Body of pancreas (tissue), 4 donors: ENCODE measurements around the gene RFPL4A. TPM values are rescaled to one million over a fixed set of nuclear protein-coding genes. Genes with fewer than 3 reads are reported as not detected.
"Not testable (repeated sequence)": the region's sequence is repeated elsewhere in the genome, so short reads cannot be mapped to it uniquely, and the experiment has no call there.

ENCODE experiments used
- ATAC-seq: fragments of 150-250 bp; one replicate; pipeline ENCODE4 v1.9.1; 2016
- DNase-seq, 4 donors: peaks; one replicate each; pipeline ENCODE4 v3.0.0-alpha.2; 2019
- H3K27ac ChIP-seq, 4 donors: fragments of 200-600 bp; sonication (generic); 1 replicate in 3 of 4; 2 replicates in 1 of 4; pipeline versions ENCODE4 v1.5.1 to v1.6.1; 2016 to 2019; ENCODE audit warnings: mild to moderate bottlenecking in 1 of 4, mixed read lengths in 1 of 4, moderate library complexity in 1 of 4
- H3K27me3 ChIP-seq, 2 donors: fragments of 200-600 bp; sonication (generic); one replicate each; pipeline ENCODE4 v1.6.0; 2016; ENCODE audit warnings: mild to moderate bottlenecking in 1 of 2
- H3K36me3 ChIP-seq, 2 donors: fragments of 200-600 bp; sonication (generic); replicated peaks in 1 of 2; 2 replicates each; pipeline ENCODE4 v1.5.1; 2016; ENCODE audit warnings: low read depth in 2 of 2; ENCODE audit not compliant: insufficient read depth in 1 of 2
- H3K4me1 ChIP-seq: fragments of 200-600 bp; sonication (generic); one replicate; pipeline ENCODE4 v1.6.0; 2016
- H3K4me3 ChIP-seq, 2 donors: fragments of 200-600 bp; sonication (generic); 1 replicate in 1 of 2; 2 replicates in 1 of 2; pipeline ENCODE4 v1.5.1; 2016 to 2019
- H3K9me3 ChIP-seq, 3 donors: fragments of 200-600 bp; sonication (generic); 1 replicate in 2 of 3; 2 replicates in 1 of 3; pipeline ENCODE4 v1.5.1; 2016
- CTCF ChIP-seq, 7 experiments: fragments of 450-650 bp in 4 of 7; fragments of 200-600 bp in 3 of 7; sonication (generic) in 3 of 7; IDR thresholded peaks; one replicate each; pipeline ENCODE4 v1.5.1; 2016 to 2019; ENCODE audit warnings: antibody characterized with exemption in 7 of 7
- POLR2A ChIP-seq, 3 donors: fragments of 450-650 bp; IDR thresholded peaks; one replicate each; pipeline ENCODE4 v1.6.1; 2016; ENCODE audit warnings: antibody characterized with exemption in 3 of 3, mild to moderate bottlenecking in 2 of 3
- WGBS, 2 donors: methylation state at CpG; one replicate each; pipeline ENCODE4 v1.1.5; 2017; 5-methylcytosine and 5-hydroxymethylcytosine counted together
- intact Hi-C: fragments of 100-400 bp; cut with DNase I; formaldehyde crosslinking; loops from one replicate; pipeline ENCODE4 v1.15.1; 2023
- total RNA-seq, 2 donors: library from RNA; depleted of rRNA; stranded (reverse); fragments of >200 nt; gene quantifications; one replicate each; pipeline ENCODE4 v1.1.0, GENCODE V29; 2016

Gene RFPL4A
- total RNA-seq, 2 donors from 2014 or later, result not detected

DNA sequence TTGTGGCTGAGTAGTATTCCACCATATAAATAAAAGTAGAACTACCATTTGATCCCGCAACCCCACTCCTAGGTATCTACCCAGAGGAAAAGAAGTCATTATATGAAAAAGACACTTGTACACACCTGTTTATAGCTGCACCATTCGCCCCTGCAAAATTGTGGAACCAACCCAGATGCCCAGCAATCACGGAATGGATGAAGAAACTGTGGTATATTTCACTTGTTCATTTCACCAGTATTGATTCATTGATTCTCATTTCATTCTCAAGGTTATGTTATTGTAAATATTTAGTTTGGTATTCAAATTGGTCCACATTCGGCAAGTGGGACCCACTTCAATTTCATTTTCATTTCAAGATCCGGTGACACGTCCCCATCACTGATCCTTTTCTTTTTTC lies 8.2 kb upstream of the RFPL4A start:
- ATAC-seq (no peak), DNase-seq (no peak)
- WGBS, 2 donors, result 62 to 73% methylated on average over 6 of the region's 6 CpGs
- Histone ChIP-seq H3K9me3 (no peaks in the 10 kb centered on the region), H3K27me3 (no peaks in the 10 kb centered on the region), H3K36me3 (no peaks in the 10 kb centered on the region), H3K4me1 (peaks cover 27% of the 10 kb centered on the region), H3K27ac (no peak overlapping the region), H3K4me3 (no peak overlapping the region)
- intact Hi-C loops, result no loop called here
- no peak for TF ChIP-seq POLR2A (IDR thresholded peaks at IDR 0.05)
- TF ChIP-seq CTCF (IDR thresholded peaks at IDR 0.05), result no peak

- H3K36me3 ChIP-seq, result no peaks in the 10 kb centered on the region
- ATAC-seq (peak; percentile 100), DNase-seq (peak; percentile 83 to 94 (median 91))
- peaks cover 27% of the 10 kb centered on the region for H3K4me1 ChIP-seq
- WGBS, 2 donors, result 7 to 19% methylated on average over 3 of the region's 3 CpGs
- H3K9me3 ChIP-seq, result no peaks in the 10 kb centered on the region
- H3K4me3 ChIP-seq, result no peak overlapping the region
- intact Hi-C loops, result no loop called here
- H3K27ac ChIP-seq, result peak overlapping the region in 2 of 4 donors; percentile 24 to 53
- no peaks in the 10 kb centered on the region for H3K27me3 ChIP-seq
- TF ChIP-seq CTCF (IDR thresholded peaks at IDR 0.05), result no peak
- no peak for TF ChIP-seq POLR2A (IDR thresholded peaks at IDR 0.05)
Measured at GRCh38 chr19:55753401-55753800, 5.5 kb upstream of the RFPL4A start.

GRCh38 chr19:55756808-55757207 lies 2.1 kb upstream of the RFPL4A start:
- peaks cover 27% of the 10 kb centered on the region for H3K4me1 ChIP-seq
- H3K36me3 ChIP-seq, H3K9me3 ChIP-seq, intact Hi-C loops, DNase-seq, H3K27me3 ChIP-seq, ATAC-seq, H3K4me3 ChIP-seq, H3K27ac ChIP-seq: not testable (repeated sequence)
- 79 to 85% methylated on average over 4 of the region's 4 CpGs for WGBS, 2 donors

GRCh38 chr19:55766466-55766865 lies 7.6 kb downstream of the RFPL4A start:
- Histone ChIP-seq H3K27ac (no peak overlapping the region), H3K36me3 (no peaks in the 10 kb centered on the region), H3K4me1 (no peaks in the 10 kb centered on the region), H3K27me3 (peaks cover 0 to 5% of the 10 kb centered on the region in 2 donors), H3K9me3 (no peaks in the 10 kb centered on the region), H3K4me3 (no peak overlapping the region)
- no peak for TF ChIP-seq POLR2A (IDR thresholded peaks at IDR 0.05)
- no peak for TF ChIP-seq CTCF (IDR thresholded peaks at IDR 0.05)
- intact Hi-C loops, result no loop called here
- ATAC-seq, result no peak
- 38 to 46% methylated on average over 7 of the region's 7 CpGs for WGBS, 2 donors
- no peak for DNase-seq

DNA sequence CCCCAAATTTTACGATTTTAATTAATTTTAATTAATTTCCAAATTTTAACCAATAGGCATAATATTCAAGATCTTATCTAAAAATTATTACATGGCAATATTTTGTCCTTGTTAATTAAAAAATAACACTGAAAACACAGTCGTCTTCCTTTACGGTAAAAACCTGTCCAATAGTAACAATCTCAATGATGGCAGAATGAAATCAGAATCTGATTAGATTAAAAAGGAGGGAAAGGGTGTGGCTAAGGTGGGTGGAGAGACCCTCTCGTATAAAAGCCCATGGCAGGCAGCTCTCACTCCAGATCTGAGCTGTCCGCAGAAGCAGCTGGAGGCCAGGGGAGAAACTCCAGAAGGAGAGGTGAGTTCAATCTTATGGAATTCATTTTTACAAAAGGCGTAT lies 9.9 kb downstream of the RFPL4A start, which contains the start of gene RFPL4AL1:
Gene RFPL4AL1, plus strand, starts transcription at position 301 of the 400 bp plus-strand sequence. CDS start 2,687 bp downstream, outside the sequence.
- WGBS, 2 donors, result 77 to 81% methylated on average over 5 to 6 of the region's 6 CpGs
- H3K4me3 ChIP-seq, intact Hi-C loops, ATAC-seq, H3K27ac ChIP-seq, H3K27me3 ChIP-seq, DNase-seq, H3K36me3 ChIP-seq, H3K4me1 ChIP-seq, H3K9me3 ChIP-seq: not testable (repeated sequence)

- H3K9me3 ChIP-seq, H3K4me1 ChIP-seq, DNase-seq, ATAC-seq, H3K27ac ChIP-seq, intact Hi-C loops, H3K27me3 ChIP-seq, H3K36me3 ChIP-seq, H3K4me3 ChIP-seq: not testable (repeated sequence)
- 26 to 39% methylated on average over 2 to 3 of the region's 3 CpGs for WGBS, 2 donors
Measured at GRCh38 chr19:55769632-55770031, 10.7 kb downstream of the RFPL4A start.
